HG03159 (cell line): ENCODE measurements around the gene MPPED2.

Experiments
- ATAC-seq: cut with Tn5 transposase; IDR thresholded peaks from one replicate; pipeline ENCODE4 v1.9.1; 2021; ENCODE audit warnings: mild to moderate bottlenecking, moderate library complexity; ENCODE audit not compliant: unreplicated experiment

MPPED2 gene

DNA sequence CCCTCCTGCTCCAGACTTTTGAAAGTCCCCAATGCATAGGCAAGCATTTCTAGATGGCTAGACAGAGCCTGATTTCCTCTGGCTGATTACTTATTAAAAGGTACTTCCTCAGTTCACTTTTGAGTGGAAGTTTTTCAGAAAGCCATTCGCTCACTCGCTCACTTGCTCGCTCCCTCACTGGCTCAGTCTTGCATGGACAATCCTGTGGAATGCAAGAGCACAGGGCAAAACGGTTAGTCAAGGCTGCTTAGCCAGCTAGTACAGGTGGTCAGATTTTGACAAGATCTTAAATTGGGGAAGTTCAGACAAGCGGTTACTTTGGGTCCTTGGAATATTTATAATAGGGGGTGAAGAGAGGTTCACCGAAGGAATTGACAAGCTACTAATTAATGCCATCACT is 162.3 kb downstream of the MPPED2 start:
- ATAC-seq = no peak

GRCh38 chr11:30423279-30423648 is 162.9 kb downstream of the MPPED2 start:
- no peak for ATAC-seq

GRCh38 chr11:30422447-30423278 is 163.5 kb downstream of the MPPED2 start:
- no peak for ATAC-seq

DNA sequence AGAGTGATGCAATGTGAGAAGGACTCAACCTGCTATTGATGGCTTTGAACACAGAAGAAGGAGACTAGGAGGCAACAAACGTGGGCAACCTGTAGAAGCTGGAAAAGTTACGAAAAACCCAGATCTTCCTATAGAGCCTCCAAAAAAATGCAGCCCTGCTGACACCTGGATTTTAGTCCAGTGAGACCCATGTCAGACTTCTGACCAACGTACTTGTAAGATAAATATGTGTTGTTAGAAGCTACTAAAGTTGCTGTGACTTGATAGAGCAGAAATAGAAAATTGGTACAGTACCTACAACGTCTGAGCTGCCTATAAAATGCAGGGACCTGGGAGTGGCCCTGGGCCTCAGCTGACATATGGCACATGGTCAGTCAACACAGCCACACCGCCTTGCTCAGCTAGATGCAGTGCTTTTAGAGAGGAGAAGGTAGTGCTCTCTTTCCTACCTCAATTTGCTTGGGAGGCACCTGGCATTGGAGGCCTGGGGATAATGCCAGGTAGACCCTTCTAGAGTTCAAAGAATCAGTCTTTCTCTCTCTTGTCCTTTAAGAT is 165.8 kb downstream of the MPPED2 start:
- ATAC-seq = no peak

GRCh38 chr11:30414806-30415205 is 171.3 kb downstream of the MPPED2 start:
- no peak for ATAC-seq

- ATAC-seq = no peak
These were observed 171.9 kb downstream of the MPPED2 start for GRCh38 chr11:30414244-30414643.

GRCh38 chr11:30412509-30412908 is 173.6 kb downstream of the MPPED2 start:
- ATAC-seq = no peak

DNA sequence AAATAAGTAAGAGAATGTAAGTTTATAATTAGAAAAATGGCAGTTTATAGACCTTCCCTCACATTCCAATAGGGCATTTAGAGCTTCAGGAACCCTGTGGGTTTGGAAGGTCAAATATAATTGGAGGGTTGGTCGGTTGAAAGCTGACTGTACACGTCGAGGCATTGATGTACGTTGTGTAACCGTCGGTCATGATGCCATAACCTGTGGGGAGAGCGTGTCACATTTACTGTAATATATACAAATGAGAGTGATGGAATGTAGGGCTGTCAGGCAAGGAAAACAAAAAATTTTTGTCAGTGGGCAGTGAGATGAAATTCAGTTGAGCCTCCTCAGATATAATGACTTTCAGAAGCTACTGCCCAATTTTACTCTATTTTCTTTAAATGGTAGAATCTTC is 174.8 kb downstream of the MPPED2 start:
- ATAC-seq = no peak

GRCh38 chr11:30406978-30407762 is 179.0 kb downstream of the MPPED2 start:
- no peak for ATAC-seq

GRCh38 chr11:30405385-30405784 is 180.8 kb downstream of the MPPED2 start:
- no peak for ATAC-seq

DNA sequence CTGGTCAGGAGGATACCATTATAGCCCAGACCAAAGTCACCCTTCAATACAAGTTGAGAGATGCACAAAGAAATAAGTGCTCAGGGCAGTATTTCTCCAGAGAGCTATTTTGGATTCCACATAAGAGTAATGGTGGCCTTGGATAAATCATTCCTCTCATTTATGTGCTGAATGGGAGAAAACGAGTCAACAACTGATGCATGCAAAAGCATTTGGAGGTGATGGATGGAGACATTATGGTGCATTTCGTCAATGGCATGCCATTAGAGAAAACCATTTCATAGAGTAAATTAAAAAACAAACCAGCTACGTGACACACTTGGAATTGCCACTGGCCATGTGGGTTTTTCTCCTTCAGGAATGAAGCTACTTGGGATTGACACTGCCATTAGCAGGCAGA is 182.0 kb downstream of the MPPED2 start:
- ATAC-seq = no peak

DNA sequence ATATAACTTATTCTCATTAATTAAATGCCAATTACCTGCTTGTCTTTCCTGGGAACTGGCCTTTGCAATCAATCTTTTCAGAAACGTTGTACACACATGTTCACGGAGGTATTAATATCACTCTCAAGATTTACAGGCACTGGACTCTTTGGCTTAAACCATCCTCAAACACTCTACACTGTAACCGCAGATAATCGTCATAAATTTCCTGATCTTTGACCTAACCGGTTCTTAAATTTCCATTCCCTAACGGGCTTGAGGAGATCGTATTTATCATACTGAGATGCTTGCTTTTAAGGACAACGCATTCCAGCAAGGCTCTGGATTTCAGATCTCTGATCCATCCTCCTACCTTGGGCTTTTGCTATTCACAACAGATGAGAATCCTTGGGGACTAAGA is 190.4 kb downstream of the MPPED2 start:
- no peak for ATAC-seq

DNA sequence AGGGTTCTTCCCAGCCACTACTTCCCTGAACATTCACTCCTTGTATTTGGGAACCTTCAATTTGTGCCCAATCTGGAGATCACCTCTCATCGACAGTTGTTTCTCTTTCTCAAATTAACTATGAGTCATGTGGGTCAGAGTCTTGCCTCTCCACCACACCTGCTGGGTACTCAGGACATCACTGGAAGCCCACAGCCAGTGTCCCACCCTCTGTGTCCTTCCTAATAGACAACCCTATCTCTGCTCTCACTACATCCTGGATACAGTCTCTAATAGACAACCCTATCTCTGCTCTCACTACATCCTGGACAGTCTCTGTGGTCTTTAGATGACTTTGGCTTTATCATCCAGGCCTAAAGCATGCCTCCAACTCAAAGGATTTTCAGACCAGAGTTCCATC is 193.1 kb downstream of the MPPED2 start:
- ATAC-seq = no peak

DNA sequence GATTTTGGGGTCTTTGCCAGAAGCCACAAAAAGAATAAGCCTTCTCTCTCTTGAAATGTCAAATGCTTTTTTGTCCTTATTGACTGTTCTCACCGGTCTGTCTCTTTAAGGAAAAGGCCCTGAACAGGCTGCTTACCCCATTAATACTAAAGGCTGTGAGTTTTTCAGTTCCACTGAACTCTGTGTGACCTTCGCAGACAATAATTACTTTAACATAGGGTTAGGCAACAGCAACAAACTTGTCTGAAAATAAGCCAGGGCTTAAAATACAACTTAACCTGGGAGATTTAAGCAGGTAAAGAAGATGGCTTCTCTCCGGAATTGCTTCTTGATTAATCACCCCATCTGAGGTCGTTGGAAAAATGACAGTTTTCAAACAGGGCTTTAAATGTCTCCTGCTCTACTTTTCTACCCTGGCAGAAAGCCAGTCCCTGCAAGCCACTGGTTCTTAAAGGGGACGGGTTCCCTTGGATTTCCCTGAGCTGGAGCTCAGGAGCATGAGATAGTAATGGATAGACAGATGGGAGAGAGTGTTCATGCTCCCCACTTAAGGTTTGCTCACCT is 193.8 kb downstream of the MPPED2 start:
- no peak for ATAC-seq

DNA sequence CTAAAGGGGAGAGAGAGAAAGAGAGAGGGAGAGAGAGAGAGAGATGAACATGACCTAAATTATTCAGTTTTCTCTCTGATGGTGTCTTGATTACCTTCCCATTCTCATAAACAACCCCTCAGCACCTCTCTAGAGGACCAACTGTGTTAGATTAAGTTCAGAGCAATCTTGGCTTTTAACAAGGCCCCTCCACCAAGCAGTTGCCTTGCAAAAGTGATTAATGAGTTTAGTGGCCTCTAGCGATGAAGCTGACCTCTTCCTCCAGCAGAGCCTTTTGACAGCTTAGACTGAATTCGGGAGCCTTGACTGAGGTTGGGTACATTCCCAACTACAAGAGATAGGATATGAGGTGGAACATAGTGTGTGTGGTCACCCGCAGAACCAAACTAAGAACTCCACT is 197.2 kb downstream of the MPPED2 start:
- ATAC-seq = no peak

DNA sequence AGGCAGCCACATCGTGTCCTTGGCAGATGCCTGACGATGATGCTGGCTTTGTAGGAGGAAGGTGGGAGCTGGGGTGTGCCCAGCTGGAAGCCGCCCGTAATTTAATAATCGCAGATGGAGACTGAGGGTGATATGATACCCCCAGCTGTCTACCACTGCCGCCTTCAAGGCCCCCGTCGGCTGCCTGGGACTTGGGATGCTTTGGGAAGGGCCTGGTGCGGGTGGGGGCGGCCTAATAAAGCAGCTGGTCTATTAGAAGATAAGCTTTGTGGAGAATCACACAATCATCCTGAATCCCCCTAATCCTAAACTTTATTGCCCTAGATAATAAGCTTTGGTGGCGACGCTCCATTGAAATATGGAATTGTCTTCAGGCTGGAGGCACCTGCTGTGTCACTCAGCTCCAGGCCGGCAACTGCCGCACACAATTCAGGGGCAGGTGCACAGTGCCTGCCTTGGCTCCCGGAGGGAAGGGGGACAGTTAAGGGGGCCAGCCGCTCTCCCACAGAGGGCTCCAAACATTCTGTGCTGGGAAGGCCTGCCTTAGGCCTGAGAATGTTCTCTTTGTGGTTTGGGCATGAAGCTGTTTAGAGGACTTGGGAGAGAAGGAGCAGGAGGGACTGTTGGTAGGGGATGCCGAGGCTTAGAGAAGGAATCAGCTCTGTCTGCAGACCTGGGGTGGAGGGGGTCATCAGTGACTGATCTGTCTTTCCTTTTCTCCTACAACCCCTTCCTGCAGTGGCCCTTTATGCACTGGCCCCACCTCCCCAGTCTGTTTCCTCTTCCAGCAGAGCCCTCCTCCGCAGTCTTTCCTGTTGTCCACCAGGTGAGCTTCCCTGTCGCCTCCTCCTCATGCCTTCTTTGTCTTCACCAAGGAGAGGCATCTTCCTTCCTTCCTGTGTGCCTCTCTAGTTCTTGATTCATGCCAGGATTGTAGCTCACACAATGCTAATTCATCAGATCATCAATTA is 198.0 kb downstream of the MPPED2 start:
- no peak for ATAC-seq

- ATAC-seq = no peak
These were observed 204.3 kb downstream of the MPPED2 start for GRCh38 chr11:30381879-30382278.

DNA sequence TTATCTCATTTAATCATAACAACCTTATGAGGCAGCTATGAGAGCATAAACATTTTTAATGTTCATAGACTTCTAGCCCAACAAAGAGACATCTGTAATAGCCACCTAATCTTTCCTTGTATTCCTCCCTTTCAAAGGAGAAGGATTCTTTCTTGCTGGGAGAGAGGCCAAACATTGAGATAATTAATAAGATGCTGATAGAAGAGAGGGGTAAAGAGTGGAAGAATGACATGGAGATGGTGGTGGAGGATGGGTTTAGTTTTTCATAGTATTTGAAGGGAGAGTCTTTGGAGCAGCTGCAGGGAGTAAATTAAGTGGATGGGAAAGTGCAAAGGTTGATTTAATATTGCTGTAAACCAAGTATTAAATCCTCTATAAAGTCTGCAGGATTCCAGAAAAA is 205.3 kb downstream of the MPPED2 start:
- ATAC-seq = no peak

DNA sequence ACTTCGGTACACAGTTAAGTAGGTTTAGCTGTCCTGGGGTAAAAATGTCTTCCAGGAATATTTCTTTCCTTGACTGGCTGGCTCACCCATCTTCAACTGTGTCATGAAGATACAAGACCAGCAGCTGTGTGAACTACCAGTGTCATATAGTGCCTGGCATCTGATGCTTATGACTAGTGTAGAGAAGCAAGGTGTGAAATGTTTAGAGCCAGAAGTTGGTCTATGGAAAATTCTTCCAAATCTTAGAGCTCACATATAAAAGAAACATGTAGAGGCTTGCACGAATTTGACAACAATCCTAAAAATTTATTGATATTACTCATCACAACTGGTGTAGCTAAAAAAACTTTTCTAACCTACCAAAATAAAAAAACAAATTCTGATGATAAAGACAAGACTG is 208.8 kb downstream of the MPPED2 start:
- ATAC-seq = no peak

GRCh38 chr11:30370164-30370563 is 216.0 kb downstream of the MPPED2 start:
- no peak for ATAC-seq

DNA sequence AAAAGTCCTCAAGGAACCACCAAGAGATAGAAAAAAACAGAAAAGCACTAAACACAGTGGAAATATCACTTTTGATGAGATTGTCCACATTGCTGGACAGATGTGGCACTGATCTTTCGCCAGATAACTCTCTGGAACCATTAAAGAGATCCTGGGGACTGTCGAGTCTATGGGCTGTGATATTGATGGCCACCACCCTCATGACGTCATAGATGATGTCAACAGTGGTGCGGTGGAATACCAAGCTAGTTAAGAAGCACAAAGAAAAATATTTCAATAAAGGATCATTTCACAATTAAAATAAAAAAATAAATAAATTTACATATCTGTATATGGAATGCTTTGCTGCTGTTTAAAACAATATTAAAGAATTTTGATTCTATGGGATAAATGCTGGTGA is 217.8 kb downstream of the MPPED2 start:
- ATAC-seq = no peak
